ENCODE results near the gene RNF148.

RNF148 gene

GRCh38 chr7:122674502-122674901 lies 28.2 kb downstream of the RNF148 start:
- TF ChIP-seq CTCF (IDR thresholded peaks at IDR 0.05; ENCODE audit: control insufficient read depth, extremely low read depth, insufficient read depth) = no peak
- peak; percentile 62 for DNase-seq (ENCODE audit: low read depth)
- no peak overlapping the region for H3K4me3 ChIP-seq (ENCODE audit: low read depth, low read length)

- no peak for DNase-seq (ENCODE audit: low read depth)
- no peak for TF ChIP-seq CTCF (IDR thresholded peaks at IDR 0.05; ENCODE audit: control insufficient read depth, extremely low read depth, insufficient read depth)
- H3K4me3 ChIP-seq (ENCODE audit: low read depth, low read length) = no peak overlapping the region
Measured at GRCh38 chr7:122673951-122674350, 28.8 kb downstream of the RNF148 start.

- H3K4me3 ChIP-seq (ENCODE audit: low read depth, low read length) = no peak overlapping the region
- DNase-seq (ENCODE audit: low read depth) = no peak
- TF ChIP-seq CTCF (IDR thresholded peaks at IDR 0.05; ENCODE audit: control insufficient read depth, extremely low read depth, insufficient read depth) = no peak
Measured at GRCh38 chr7:122672536-122672935, 30.2 kb downstream of the RNF148 start.

DNA sequence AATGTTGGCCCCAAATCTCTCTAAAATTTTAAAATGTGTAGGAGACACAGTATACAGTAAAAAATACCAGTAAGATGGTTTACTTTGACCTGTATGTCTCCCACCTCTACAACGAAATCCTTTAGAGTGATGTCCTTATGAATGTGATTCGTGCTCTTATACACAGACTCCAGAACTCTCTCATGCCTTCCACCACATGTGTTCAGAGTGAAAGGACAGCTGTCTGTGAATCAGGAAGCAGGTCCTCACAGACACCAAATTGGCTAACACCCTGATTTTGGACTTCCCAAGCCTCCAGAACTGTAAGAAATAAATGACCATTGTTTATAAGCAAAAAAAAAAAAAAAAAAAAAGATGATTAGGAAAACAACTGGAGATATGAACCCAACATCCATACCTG lies 39.0 kb downstream of the RNF148 start:
- no peak overlapping the region for H3K4me3 ChIP-seq (ENCODE audit: low read depth, low read length)
- no peak for TF ChIP-seq CTCF (IDR thresholded peaks at IDR 0.05; ENCODE audit: control insufficient read depth, extremely low read depth, insufficient read depth)
- DNase-seq (ENCODE audit: low read depth) = no peak

DNA sequence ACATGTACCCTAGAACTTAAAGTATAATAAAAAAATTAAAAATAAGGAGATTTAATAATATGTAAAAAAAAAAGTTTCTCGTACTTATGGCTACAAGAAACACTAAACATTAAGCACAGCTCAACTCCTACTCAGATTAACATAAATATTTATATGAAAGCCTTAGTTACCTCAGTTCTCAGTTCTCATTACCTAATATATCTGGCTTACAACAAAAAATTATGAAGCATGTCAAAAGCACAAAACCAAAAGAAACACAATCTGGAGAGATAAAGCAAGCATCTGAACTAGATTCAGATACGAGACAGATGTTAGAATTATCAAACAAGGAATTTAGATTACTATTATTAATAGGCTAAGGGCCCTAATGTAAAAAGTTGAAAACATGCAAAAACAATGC lies 43.9 kb downstream of the RNF148 start:
- no peak for DNase-seq (ENCODE audit: low read depth)
- TF ChIP-seq CTCF (IDR thresholded peaks at IDR 0.05; ENCODE audit: control insufficient read depth, extremely low read depth, insufficient read depth) = no peak
- no peak overlapping the region for H3K4me3 ChIP-seq (ENCODE audit: low read depth, low read length)

- TF ChIP-seq CTCF (IDR thresholded peaks at IDR 0.05; ENCODE audit: control insufficient read depth, extremely low read depth, insufficient read depth) = no peak
Measured at GRCh38 chr7:122653685-122654084, 49.0 kb downstream of the RNF148 start.

DNA sequence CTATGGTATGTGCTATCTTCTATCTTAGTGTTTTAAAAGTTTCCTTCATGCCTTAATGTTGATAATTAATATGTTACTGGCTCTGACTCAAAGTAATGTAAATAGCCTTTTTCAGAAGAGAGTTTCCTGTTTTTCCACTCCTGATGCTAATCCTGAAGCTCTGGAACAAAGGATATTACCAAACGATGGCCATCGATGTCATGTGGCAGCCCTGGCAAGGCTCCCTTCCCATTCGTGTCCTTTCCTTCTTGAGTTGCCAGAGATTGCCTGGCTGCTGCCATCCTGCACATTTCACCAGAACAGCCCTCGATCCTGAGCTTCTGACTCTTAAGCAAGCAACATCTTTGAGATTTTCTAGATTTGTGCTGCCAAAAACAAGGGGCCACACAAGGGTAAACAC lies 49.8 kb downstream of the RNF148 start:
- peak; percentile 73 for DNase-seq (ENCODE audit: low read depth)
- no peak overlapping the region for H3K4me3 ChIP-seq (ENCODE audit: low read depth, low read length)
- TF ChIP-seq CTCF (IDR thresholded peaks at IDR 0.05; ENCODE audit: control insufficient read depth, extremely low read depth, insufficient read depth) = no peak

More at GRCh38 chr7:122653685-122654084, 49.0 kb downstream of the RNF148 start:
- DNase-seq (ENCODE audit: low read depth) = no peak
- no peak overlapping the region for H3K4me3 ChIP-seq (ENCODE audit: low read depth, low read length)
